Transverse colon (tissue), 4 donors: ENCODE data around the gene TXNIP. TPM values are rescaled to one million over a fixed set of nuclear protein-coding genes. Genes with fewer than 3 reads are reported as not detected.
A peak's percentile ranks its signal among the peaks of the same experiment; 100 is the strongest.

Experiments used
- DNase-seq: peaks from one replicate; pipeline ENCODE4 v3.0.0-alpha.2; 2019
- H3K27ac ChIP-seq, 4 donors: fragments of 200-600 bp; sonication (generic); 2 replicates each; pipeline ENCODE4 v1.5.1; 2016 to 2018; ENCODE audit warnings: inconsistent platforms in 4 of 4
- H3K27me3 ChIP-seq: fragments of 200-600 bp; sonication (generic); 2 replicates; pipeline ENCODE4 v1.5.1; 2017; ENCODE audit warnings: inconsistent platforms
- H3K36me3 ChIP-seq, 4 donors: fragments of 200-600 bp; sonication (generic); 2 replicates each; pipeline ENCODE4 v1.5.1; 2017 to 2019; ENCODE audit warnings: inconsistent platforms in 4 of 4
- H3K4me1 ChIP-seq, 4 donors: fragments of 200-600 bp; sonication (generic); 2 replicates each; pipeline ENCODE4 v1.5.1; 2017 to 2020; ENCODE audit warnings: inconsistent platforms in 4 of 4
- H3K4me3 ChIP-seq, 4 donors: fragments of 200-600 bp; sonication (generic); 1 replicate in 1 of 4; 2 replicates in 3 of 4; pipeline versions ENCODE4 v1.5.1 to v1.6.1; 2017 to 2019; ENCODE audit warnings: inconsistent platforms in 4 of 4
- H3K9me3 ChIP-seq, 2 donors: fragments of 200-600 bp; sonication (generic); 2 replicates each; pipeline ENCODE4 v1.5.1; 2017 to 2019; ENCODE audit warnings: inconsistent platforms in 2 of 2
- EP300 ChIP-seq: sonication (generic); formaldehyde crosslinking; IDR thresholded peaks from one replicate; pipeline ENCODE4 v1.6.1; 2017; ENCODE audit warnings: antibody characterized with exemption, low read depth
- POLR2A ChIP-seq: fragments of 450-650 bp; IDR thresholded peaks from one replicate; pipeline ENCODE4 v1.6.1; 2016; ENCODE audit warnings: antibody characterized with exemption, mild to moderate bottlenecking, moderate library complexity
- POLR2AphosphoS5 ChIP-seq, 3 donors: sonication (generic); formaldehyde crosslinking; IDR thresholded peaks; one replicate each; pipeline ENCODE4 v1.6.1; 2016; ENCODE audit warnings: antibody characterized with exemption in 3 of 3
- WGBS, 2 donors: methylation state at CpG; one replicate each; pipeline ENCODE4 v1.1.5; 2018; ENCODE audit warnings: low coverage in 1 of 2; 5-methylcytosine and 5-hydroxymethylcytosine counted together
- in situ Hi-C, 4 donors: fragments of 200-750 bp; cut with MboI; loops; one replicate each; pipeline versions ENCODE4 v1.15.0 to v1.15.1; 2017; ENCODE audit warnings: low sequenced_read_pairs in 3 of 4, low pct_ligation_motif_present in 1 of 4, low pct_unique_long_range_greater_than_20kb in 1 of 4
- intact Hi-C: fragments of 100-400 bp; cut with DNase I; formaldehyde crosslinking; loops from one replicate; pipeline ENCODE4 v1.15.1; 2023; ENCODE audit warnings: low total_unique reads
- total RNA-seq, 4 donors: library from RNA; depleted of rRNA; stranded (reverse); fragments of >200 nt; gene quantifications; one replicate each; pipeline ENCODE4 v1.1.0, GENCODE V29; 2016
- TF ChIP-seq, protein P1 (sequence below), 5 experiments: fragments of 200-600 bp in 3 of 5; fragments of 450-650 bp in 2 of 5; sonication (generic) in 3 of 5; IDR thresholded peaks; 1 replicate in 2 of 5; 2 replicates in 3 of 5; pipeline ENCODE4 v1.5.1; 2016 to 2017; ENCODE audit warnings: antibody characterized with exemption in 5 of 5, inconsistent platforms in 3 of 5, mild to moderate bottlenecking in 2 of 5, moderate library complexity in 1 of 5

Gene TXNIP
- total RNA-seq, 4 donors from 2014 or later, result 296 to 2,602 (median 982) TPM

DNA sequence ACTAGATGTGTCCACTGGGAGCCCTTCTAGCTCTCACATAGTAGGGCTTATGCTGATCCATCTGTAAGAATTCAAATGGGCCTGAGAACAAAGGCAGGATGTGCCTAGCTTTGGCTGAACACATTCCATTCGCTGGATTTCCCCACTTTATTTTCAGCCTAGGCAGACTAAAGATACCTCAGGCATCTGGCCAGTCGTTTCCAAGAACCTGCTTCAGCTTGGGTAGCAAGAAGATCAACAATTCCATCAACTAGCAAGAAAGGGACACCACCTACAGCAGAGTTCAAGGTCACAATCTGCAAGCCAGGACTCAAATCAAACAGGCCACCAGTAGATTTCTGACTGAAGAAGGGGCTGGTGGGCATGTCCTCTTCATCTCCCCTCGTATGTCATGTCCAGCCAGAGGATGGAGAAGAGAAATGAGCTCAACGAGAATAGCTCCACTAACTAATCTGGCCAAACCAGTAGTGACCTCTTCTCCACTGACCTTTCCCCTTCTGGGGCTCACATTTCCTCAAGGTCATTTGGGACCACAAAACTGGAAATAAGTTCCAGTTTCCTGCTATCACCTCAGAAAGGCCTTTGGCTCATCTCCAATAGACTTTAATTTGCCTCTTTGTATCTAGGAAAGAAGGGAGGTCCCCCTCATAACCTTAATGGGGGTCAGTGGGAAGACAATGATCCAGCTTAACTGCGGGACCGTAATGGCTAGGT, 14.2 kb downstream of the TXNIP start:
- H3K36me3 ChIP-seq, result no peaks in the 10 kb centered on the region
- peak overlapping the region; percentile 97 to 99 (median 98) for H3K27ac ChIP-seq
- intact Hi-C loops, result no loop called here
- 77 to 82% methylated on average over 3 to 6 of the region's 6 CpGs for WGBS, 2 donors
- in situ Hi-C loops, result no loop called here
- TF ChIP-seq, protein P1, sequence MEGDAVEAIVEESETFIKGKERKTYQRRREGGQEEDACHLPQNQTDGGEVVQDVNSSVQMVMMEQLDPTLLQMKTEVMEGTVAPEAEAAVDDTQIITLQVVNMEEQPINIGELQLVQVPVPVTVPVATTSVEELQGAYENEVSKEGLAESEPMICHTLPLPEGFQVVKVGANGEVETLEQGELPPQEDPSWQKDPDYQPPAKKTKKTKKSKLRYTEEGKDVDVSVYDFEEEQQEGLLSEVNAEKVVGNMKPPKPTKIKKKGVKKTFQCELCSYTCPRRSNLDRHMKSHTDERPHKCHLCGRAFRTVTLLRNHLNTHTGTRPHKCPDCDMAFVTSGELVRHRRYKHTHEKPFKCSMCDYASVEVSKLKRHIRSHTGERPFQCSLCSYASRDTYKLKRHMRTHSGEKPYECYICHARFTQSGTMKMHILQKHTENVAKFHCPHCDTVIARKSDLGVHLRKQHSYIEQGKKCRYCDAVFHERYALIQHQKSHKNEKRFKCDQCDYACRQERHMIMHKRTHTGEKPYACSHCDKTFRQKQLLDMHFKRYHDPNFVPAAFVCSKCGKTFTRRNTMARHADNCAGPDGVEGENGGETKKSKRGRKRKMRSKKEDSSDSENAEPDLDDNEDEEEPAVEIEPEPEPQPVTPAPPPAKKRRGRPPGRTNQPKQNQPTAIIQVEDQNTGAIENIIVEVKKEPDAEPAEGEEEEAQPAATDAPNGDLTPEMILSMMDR (IDR thresholded peaks at IDR 0.05), result no peak
- TF ChIP-seq POLR2AphosphoS5 (IDR thresholded peaks at IDR 0.05), result peak; percentile 17 to 37 (median 26)
- DNase-seq, result no peak
- peaks cover 76 to 91% (median 81%) of the 10 kb centered on the region in 4 donors for H3K4me1 ChIP-seq
- H3K9me3 ChIP-seq, result no peaks in the 10 kb centered on the region
- H3K4me3 ChIP-seq, result no peak overlapping the region
- H3K27me3 ChIP-seq, result no peaks in the 10 kb centered on the region

DNA sequence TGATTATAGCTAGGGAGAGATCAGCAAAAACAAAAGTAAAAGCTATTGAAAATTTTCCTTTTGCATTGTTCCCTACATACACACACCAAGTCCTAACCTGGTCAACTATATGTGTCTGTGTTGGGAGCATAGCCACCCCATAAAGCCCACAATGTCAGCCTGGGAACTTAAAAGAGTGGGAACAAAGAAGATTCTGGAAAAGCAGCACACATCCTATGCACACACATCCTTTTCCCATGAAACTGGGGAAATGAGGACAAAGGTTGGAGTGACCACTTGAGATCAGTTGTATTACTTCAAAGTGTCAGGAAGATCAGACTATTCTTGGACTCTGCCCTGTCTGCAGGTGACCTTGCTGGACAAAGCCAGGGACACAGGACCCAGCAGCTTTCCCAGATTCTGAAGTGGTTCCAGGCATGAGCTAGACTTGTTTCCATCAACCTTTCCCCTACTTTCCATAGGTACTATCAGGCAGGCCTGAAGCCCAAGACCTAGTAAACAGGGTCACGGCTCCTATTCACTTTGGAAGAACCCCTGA, 15.9 kb downstream of the TXNIP start:
- WGBS, 2 donors, result 92% methylated on average over 1 of the region's 1 CpG; no CpG with 5 or more reads in 1 of the 2 donors
- TF ChIP-seq EP300 (no peak), POLR2AphosphoS5 (IDR thresholded peaks at IDR 0.05) (no peak), POLR2A (no peak)
- TF ChIP-seq, protein P1 (IDR thresholded peaks at IDR 0.05), result no peak
- in situ Hi-C loops (no loop called here), intact Hi-C loops (no loop called here)
- Histone ChIP-seq H3K4me3 (no peak overlapping the region), H3K4me1 (peaks cover 69 to 82% (median 73%) of the 10 kb centered on the region in 4 donors), H3K9me3 (no peaks in the 10 kb centered on the region), H3K27me3 (no peaks in the 10 kb centered on the region), H3K36me3 (no peaks in the 10 kb centered on the region), H3K27ac (peak overlapping the region; percentile 97 to 99 (median 98))
- DNase-seq, result no peak

DNA sequence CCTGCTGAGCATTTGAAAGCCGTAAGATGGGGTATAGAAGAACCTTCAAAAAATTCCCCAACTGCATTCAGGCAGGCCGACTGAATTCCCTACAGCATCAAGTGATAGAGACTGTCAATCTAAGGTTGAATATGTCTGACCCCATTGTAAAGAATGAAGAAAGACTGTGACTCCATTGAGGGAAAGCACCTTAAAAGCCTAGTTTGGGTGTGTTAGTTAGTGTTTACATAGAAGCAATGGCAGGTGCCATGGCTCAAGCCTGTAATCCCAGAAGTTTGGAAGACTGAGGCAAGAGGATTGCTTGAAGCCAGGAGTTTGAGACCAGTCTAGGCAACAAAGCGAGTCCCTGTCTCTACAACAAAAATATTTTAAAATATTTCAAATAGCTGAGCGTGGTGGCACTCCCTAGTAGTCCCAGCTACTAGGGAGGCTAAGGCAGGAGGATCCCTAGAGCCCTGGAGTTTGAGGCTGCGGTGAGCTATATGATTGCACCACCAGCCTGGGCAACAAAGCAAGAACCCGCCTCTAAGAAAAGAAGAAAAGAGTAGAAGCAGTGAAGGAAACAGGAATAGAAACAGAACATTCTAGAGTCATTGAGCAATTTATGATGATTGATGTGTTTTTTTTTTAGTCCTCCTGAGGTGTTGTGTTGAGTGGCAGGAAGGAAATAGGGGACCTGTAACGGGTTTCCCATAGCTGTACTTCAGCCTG, 16.5 kb downstream of the TXNIP start:
- in situ Hi-C loops (loop anchor here in 3 of 4 donors (5.0 to 10.0 kb wide), 2 partner anchors 32 to 45 kb away; partner anchors contain the start of gene HJV (in 1 of the 3)), intact Hi-C loops (loop anchor here (2.0 kb wide), 1 partner anchor 19 kb away; no protein-coding TSS in a partner anchor)
- DNase-seq, result peak; percentile 44
- TF ChIP-seq POLR2A (peak; percentile 80), POLR2AphosphoS5 (IDR thresholded peaks at IDR 0.05) (no peak), EP300 (no peak)
- TF ChIP-seq, protein P1 (IDR thresholded peaks at IDR 0.05), result no peak
- H3K27ac ChIP-seq, result peak overlapping the region; percentile 97 to 99 (median 98)
- no peaks in the 10 kb centered on the region for H3K9me3 ChIP-seq
- H3K4me3 ChIP-seq, result peak overlapping the region in 2 of 4 donors; percentile 11
- H3K4me1 ChIP-seq, result peaks cover 63 to 76% (median 66%) of the 10 kb centered on the region in 4 donors
- no peaks in the 10 kb centered on the region for H3K27me3 ChIP-seq
- WGBS, 2 donors, result 29 to 42% methylated on average over 2 to 7 of the region's 7 CpGs
- H3K36me3 ChIP-seq, result no peaks in the 10 kb centered on the region
